Pancreas (tissue), 10 donors: ENCODE measurements around the gene MAML3. TPM values are rescaled to one million over a fixed set of nuclear protein-coding genes. Genes with fewer than 3 reads are reported as not detected.

ENCODE experiments used
- ATAC-seq, 4 donors: fragments of 200-7000 bp; cut with Tn5 transposase; one replicate each; pipeline versions ENCODE4 v1.8.0 to v1.9.1; 2020; ENCODE audit warnings: mild to moderate bottlenecking in 4 of 4, moderate library complexity in 4 of 4
- DNase-seq, 6 donors: peaks; one replicate each; pipeline ENCODE4 v3.0.0-alpha.2; 2020
- FAIRE-seq: peaks from 2 replicates; lab custom pipeline; 2012; peaks lifted over from hg19 to GRCh38; lab: Jason Lieb, UNC
- H3K27ac ChIP-seq, 4 donors: fragments of 200-600 bp; sonication (generic); 1 replicate in 3 of 4; 2 replicates in 1 of 4; pipeline versions ENCODE4 v1.5.0 to v1.8.0; 2020
- H3K27me3 ChIP-seq, 4 donors: fragments of 200-600 bp; one replicate each; pipeline ENCODE4 v1.8.0; 2021
- H3K36me3 ChIP-seq, 3 donors: fragments of 200-600 bp; sonication (generic) in 1 of 3; one replicate each; pipeline versions ENCODE4 v1.5.0 to v1.8.0; 2020 to 2021
- H3K4me1 ChIP-seq, 3 donors: fragments of 200-600 bp; one replicate each; pipeline ENCODE4 v1.8.0; 2021
- H3K4me3 ChIP-seq, 4 donors: fragments of 200-600 bp; sonication (generic) in 2 of 4; one replicate each; pipeline versions ENCODE4 v1.5.0 to v1.8.0; 2020 to 2021
- H3K9me3 ChIP-seq, 4 donors: fragments of 200-600 bp; one replicate each; pipeline ENCODE4 v1.8.0; 2021
- CTCF ChIP-seq, 4 donors: fragments of 200-600 bp; sonication (generic) in 3 of 4; IDR thresholded peaks; one replicate each; pipeline versions ENCODE4 v1.5.0 to v1.8.0; 2021; ENCODE audit warnings: antibody characterized with exemption in 4 of 4
- WGBS, 2 donors: extraction: QIAGEN DNeasy Blood & Tissue Kit; methylation state at CpG; one replicate each; pipeline ENCODE4 v1.1.7; 2013; 5-methylcytosine and 5-hydroxymethylcytosine counted together
- intact Hi-C, 3 donors: fragments of 100-400 bp; cut with DNase I; formaldehyde crosslinking; loops; one replicate each; pipeline versions ENCODE4 v1.11.1 to v1.14.2; 2022
- polyA plus RNA-seq, 2 donors: library from polyadenylated mRNA; stranded (reverse); fragments of 200-250 nt; gene quantifications; one replicate each; pipeline ENCODE4 v1.2.3, GENCODE V29; 2013
- total RNA-seq, 6 donors: library from RNA; stranded (reverse); fragmentation: NEBNext Ultra II Directional in 4 of 6; extraction: Animal tissue kit (Norgen Biotek cat#: 25700) in 4 of 6; gene quantifications; one replicate each; pipeline versions ENCODE4 v1.2.1 to v1.2.4, GENCODE V29; 2021 to 2023
- donor health status: healthy with polysubstance abuse.
- donor health status: DM: no; HTN: no; CAD: no; lungs with moderate emphysema.
- donor health status: DM: no; HTN: no; CAD: no.
- donor health status: control.
- donor health status: control.
- donor health status: Bipolar disorder and iron deficiency.
- donor health status: DM: yes; HTN: yes; CAD: no.
- donor health status: DM: no; HTN: no; CAD: no.
- donor health status: DM: no; HTN: no; CAD: no.
- donor health status: DM: yes; HTN: yes; CAD: no.

Gene MAML3
- total and polyA plus RNA-seq, 8 donors = 3.8 to 8.9 (median 5.9) TPM

- H3K9me3 ChIP-seq = no peaks in the 10 kb centered on the region
- DNase-seq = no peak
- TF ChIP-seq CTCF (IDR thresholded peaks at IDR 0.05) = no peak
- 67 to 75% methylated on average over 3 of the region's 3 CpGs for WGBS, 2 donors
- FAIRE-seq = no peak
- intact Hi-C loops = no loop called here
- no peaks in the 10 kb centered on the region for H3K27me3 ChIP-seq
- H3K36me3 ChIP-seq = no peaks in the 10 kb centered on the region
- peak overlapping the region in 1 of 4 donors; percentile 15 for H3K27ac ChIP-seq
- peaks cover 0 to 2% (median 0%) of the 10 kb centered on the region in 3 donors for H3K4me1 ChIP-seq
- ATAC-seq = peak in 3 of 4 donors; percentile 47 to 79 (median 53)
- H3K4me3 ChIP-seq = no peak overlapping the region
Observed at GRCh38 chr4:140071806-140072205, 82.2 kb downstream of the MAML3 start.

DNA sequence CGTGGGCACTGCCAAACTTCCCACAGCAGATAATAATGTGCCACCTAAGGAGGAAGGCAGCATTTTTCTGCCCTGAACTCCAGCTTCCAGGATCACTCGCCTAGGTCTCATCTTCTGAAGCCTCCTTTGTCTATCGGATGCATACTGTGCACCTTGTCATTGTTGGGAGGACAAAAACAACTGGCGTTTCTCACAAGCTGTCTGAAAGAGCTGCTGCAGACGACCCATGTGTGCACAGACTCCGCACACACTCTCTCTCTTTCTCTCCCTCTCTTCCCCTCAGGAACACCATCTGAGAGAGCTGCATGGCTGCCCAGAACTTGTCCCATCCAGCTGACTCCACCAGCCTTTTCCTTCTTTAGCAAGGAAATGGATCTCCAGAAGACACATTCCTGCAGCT is 83.0 kb downstream of the MAML3 start:
- Histone ChIP-seq H3K9me3 (no peaks in the 10 kb centered on the region), H3K27me3 (no peaks in the 10 kb centered on the region), H3K4me3 (no peak overlapping the region), H3K4me1 (peaks cover 2 to 9% (median 5%) of the 10 kb centered on the region in 3 donors), H3K36me3 (no peaks in the 10 kb centered on the region), H3K27ac (no peak overlapping the region)
- DNase-seq (no peak), FAIRE-seq (no peak), ATAC-seq (peak in 1 of 4 donors; percentile 9)
- intact Hi-C loops = no loop called here
- WGBS, 2 donors = 74 to 78% methylated on average over 6 of the region's 6 CpGs
- TF ChIP-seq CTCF (IDR thresholded peaks at IDR 0.05) = no peak

DNA sequence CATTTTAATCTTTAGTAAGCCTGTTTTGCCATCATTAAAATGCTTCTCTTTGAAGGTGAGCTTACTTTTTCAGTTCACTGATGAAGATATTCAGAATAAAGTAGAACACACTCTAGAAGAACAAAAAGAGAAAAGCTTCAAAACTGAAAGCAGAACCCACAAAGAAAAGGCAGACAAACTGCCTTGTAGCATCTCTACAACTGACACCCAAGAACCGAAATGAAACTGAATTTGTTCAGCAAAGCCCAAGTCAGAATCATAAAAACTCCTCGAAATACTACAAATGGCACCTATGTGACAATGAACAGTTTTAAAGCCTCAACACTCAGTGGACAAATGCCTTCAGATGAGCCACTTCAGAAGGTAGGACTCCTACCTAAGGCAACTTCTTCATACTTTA is 83.6 kb downstream of the MAML3 start:
- no peaks in the 10 kb centered on the region for H3K27me3 ChIP-seq
- DNase-seq (no peak), FAIRE-seq (no peak), ATAC-seq (no peak)
- no peak overlapping the region for H3K4me3 ChIP-seq
- no peak overlapping the region for H3K27ac ChIP-seq
- intact Hi-C loops = no loop called here
- 84 to 88% methylated on average over 2 of the region's 2 CpGs for WGBS, 2 donors
- no peaks in the 10 kb centered on the region for H3K36me3 ChIP-seq
- peaks cover 5 to 15% (median 9%) of the 10 kb centered on the region in 3 donors for H3K4me1 ChIP-seq
- H3K9me3 ChIP-seq = no peaks in the 10 kb centered on the region
- no peak for TF ChIP-seq CTCF (IDR thresholded peaks at IDR 0.05)

DNA sequence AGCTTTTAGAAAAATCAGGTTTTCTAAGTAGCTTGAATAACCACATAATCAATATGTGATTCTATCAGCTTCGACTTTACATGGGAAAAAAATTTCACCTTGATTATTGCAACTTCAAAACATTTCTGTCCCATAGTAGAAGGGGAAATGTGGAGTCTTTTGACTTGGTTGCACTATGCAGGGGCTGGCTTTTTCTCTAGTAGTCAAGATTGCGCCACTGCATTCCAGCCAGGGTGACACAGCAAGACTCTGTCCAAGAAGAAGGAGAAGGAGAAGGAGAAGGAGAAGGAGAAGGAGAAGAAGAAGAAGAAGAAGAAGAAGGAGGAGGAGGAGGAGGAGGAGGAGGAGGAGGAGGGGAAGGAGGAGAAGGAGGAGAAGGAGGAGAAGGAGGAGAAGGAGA is 84.9 kb downstream of the MAML3 start:
- H3K4me1 ChIP-seq = peaks cover 5 to 16% (median 9%) of the 10 kb centered on the region in 3 donors
- H3K27ac ChIP-seq = no peak overlapping the region
- 69 to 75% methylated on average over 2 of the region's 2 CpGs for WGBS, 2 donors
- H3K36me3 ChIP-seq = no peaks in the 10 kb centered on the region
- no peaks in the 10 kb centered on the region for H3K27me3 ChIP-seq
- H3K4me3 ChIP-seq = no peak overlapping the region
- no peak for ATAC-seq
- no peaks in the 10 kb centered on the region for H3K9me3 ChIP-seq
- FAIRE-seq = no peak
- DNase-seq = no peak
- intact Hi-C loops = no loop called here
- TF ChIP-seq CTCF (IDR thresholded peaks at IDR 0.05) = no peak

- DNase-seq = no peak
- peaks cover 5 to 16% (median 9%) of the 10 kb centered on the region in 3 donors for H3K4me1 ChIP-seq
- no peak for TF ChIP-seq CTCF (IDR thresholded peaks at IDR 0.05)
- no peak overlapping the region for H3K27ac ChIP-seq
- no peaks in the 10 kb centered on the region for H3K27me3 ChIP-seq
- 92% methylated on average over 2 of the region's 2 CpGs for WGBS, 2 donors
- intact Hi-C loops = no loop called here
- H3K36me3 ChIP-seq = no peaks in the 10 kb centered on the region
- H3K9me3 ChIP-seq = no peaks in the 10 kb centered on the region
- no peak for ATAC-seq
- H3K4me3 ChIP-seq = no peak overlapping the region
- no peak for FAIRE-seq
Observed at GRCh38 chr4:140068271-140068670, 85.7 kb downstream of the MAML3 start.
